Measurements from ENCODE around the gene GALNS.

Gene GALNS

GRCh38 chr16:88855176-88855575, 1.6 kb downstream of the GALNS start:
- Histone ChIP-seq H3K4me1 (ENCODE audit: control insufficient read depth, insufficient read depth, low read length) (peaks cover 8% of the 10 kb centered on the region), H3K4me3 (ENCODE audit: low read depth, low read length) (no peak overlapping the region), H3K9me3 (ENCODE audit: control insufficient read depth, insufficient read depth, low read depth, low read length) (no peaks in the 10 kb centered on the region; the same call in 1 of the 2 replicates), H3K27me3 (ENCODE audit: control insufficient read depth, insufficient read depth, low read length) (no peaks in the 10 kb centered on the region), H3K27ac (ENCODE audit: low read depth, low read length) (no peak overlapping the region), H3K36me3 (ENCODE audit: control insufficient read depth, insufficient read depth, low read length) (peaks cover 19% of the 10 kb centered on the region), H3K9ac (ENCODE audit: low read length) (no peak overlapping the region)

DNA sequence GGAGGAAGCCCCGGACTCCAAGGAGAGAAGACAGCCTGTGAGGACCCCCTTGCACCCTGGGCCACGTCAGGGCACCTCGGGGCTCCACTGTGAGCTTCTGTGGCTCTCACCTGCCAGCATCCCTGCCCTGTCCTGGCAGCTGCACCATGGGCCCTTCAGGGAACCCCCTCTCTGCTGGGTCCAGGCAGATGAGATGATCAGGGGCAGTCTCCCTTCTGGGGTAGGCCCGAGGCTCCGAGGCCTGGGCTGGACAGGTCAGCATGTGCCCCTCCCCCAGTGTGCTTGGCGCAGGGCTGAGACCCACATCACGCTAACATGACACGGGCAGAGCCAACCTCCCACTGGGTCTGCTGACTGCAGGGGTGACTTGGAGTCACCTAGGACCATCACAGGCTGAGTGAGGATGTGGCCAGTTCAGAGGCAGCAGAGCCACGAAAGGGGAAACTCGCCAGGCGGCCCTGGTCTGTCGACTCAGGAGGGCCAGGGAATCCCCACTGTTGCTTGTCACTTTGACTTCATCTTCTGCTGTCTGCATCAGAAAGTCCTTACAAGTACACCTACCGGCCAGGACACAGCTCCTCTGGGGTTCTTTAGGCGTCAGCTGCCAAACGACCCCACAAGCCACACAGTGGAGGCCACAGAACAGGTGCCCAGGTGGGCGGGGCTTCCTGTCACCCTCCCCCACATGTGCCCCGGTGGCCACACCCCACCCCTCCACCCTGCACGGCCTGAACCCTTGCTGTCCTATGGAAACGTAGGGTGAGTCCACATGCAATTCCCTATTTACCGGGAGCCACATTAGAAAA, 2.2 kb downstream of the GALNS start:
- Histone ChIP-seq H3K27ac (ENCODE audit: low read depth, low read length) (no peak overlapping the region), H3K4me3 (ENCODE audit: low read depth, low read length) (no peak overlapping the region), H3K4me1 (ENCODE audit: control insufficient read depth, insufficient read depth, low read length) (peaks cover 8% of the 10 kb centered on the region), H3K27me3 (ENCODE audit: control insufficient read depth, insufficient read depth, low read length) (no peaks in the 10 kb centered on the region), H3K9ac (ENCODE audit: low read length) (no peak overlapping the region), H3K9me3 (ENCODE audit: control insufficient read depth, insufficient read depth, low read depth, low read length) (no peaks in the 10 kb centered on the region; the same call in 1 of the 2 replicates), H3K36me3 (ENCODE audit: control insufficient read depth, insufficient read depth, low read length) (peaks cover 12% of the 10 kb centered on the region)

DNA sequence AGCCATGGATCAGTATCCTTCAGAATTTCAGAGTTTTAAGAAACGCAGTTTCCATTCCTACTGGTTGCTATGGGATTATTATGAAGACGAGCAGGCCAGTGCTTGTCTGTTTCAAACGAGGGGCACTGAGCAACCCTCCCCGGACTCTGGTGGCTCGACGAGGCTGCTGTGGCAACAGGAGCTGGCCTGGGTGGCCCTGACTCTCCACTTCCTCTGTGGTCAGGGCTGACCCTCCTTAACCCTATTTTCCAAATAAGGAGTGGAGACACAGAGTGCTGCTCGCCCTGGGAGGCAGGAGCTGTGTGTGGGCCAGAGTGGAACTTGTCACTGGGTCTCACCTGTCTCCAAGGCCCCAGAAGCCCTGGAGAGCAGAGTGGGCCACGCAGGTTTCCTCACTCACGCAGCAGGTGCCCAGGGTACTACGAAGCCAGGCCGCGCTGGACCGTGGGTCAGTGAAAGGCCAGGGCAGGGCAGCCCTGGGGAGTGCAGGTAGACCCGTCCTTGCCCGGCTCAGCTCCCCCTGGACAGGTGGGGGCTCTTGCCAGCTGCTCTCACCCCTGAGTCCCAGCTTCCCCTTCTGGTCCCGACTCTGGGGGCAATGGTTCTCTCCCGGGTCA, 3.3 kb downstream of the GALNS start:
- H3K27ac ChIP-seq (ENCODE audit: low read depth, low read length) = no peak overlapping the region
- no peak overlapping the region for H3K4me3 ChIP-seq (ENCODE audit: low read depth, low read length)
- H3K36me3 ChIP-seq (ENCODE audit: control insufficient read depth, insufficient read depth, low read length) = peaks cover 2% of the 10 kb centered on the region
- peaks cover 8% of the 10 kb centered on the region for H3K4me1 ChIP-seq (ENCODE audit: control insufficient read depth, insufficient read depth, low read length)
- H3K27me3 ChIP-seq (ENCODE audit: control insufficient read depth, insufficient read depth, low read length) = no peaks in the 10 kb centered on the region
- H3K9me3 ChIP-seq (ENCODE audit: control insufficient read depth, insufficient read depth, low read depth, low read length) = no peaks in the 10 kb centered on the region; the same call in 1 of the 2 replicates
- H3K9ac ChIP-seq (ENCODE audit: low read length) = no peak overlapping the region

- H3K4me3 ChIP-seq (ENCODE audit: low read depth, low read length) = no peak overlapping the region
These were observed 5.1 kb downstream of the GALNS start for GRCh38 chr16:88851616-88852015.

GRCh38 chr16:88850531-88851199, 6.1 kb downstream of the GALNS start:
- Histone ChIP-seq H3K27me3 (ENCODE audit: control insufficient read depth, insufficient read depth, low read length) (no peaks in the 10 kb centered on the region), H3K36me3 (ENCODE audit: control insufficient read depth, insufficient read depth, low read length) (no peaks in the 10 kb centered on the region; the same call in 1 of the 2 replicates), H3K4me3 (ENCODE audit: low read depth, low read length) (no peak overlapping the region), H3K9me3 (ENCODE audit: control insufficient read depth, insufficient read depth, low read depth, low read length) (no peaks in the 10 kb centered on the region; the same call in 1 of the 2 replicates), H3K4me1 (ENCODE audit: control insufficient read depth, insufficient read depth, low read length) (peaks cover 1% of the 10 kb centered on the region; the same call in 1 of the 2 replicates), H3K9ac (ENCODE audit: low read length) (no peak overlapping the region), H3K27ac (ENCODE audit: low read depth, low read length) (no peak overlapping the region)

More at GRCh38 chr16:88851616-88852015, 5.1 kb downstream of the GALNS start:
- Histone ChIP-seq H3K27ac (ENCODE audit: low read depth, low read length) (no peak overlapping the region), H3K9me3 (ENCODE audit: control insufficient read depth, insufficient read depth, low read depth, low read length) (no peaks in the 10 kb centered on the region; the same call in 1 of the 2 replicates), H3K4me1 (ENCODE audit: control insufficient read depth, insufficient read depth, low read length) (peaks cover 4% of the 10 kb centered on the region; the same call in 1 of the 2 replicates), H3K9ac (ENCODE audit: low read length) (no peak overlapping the region), H3K27me3 (ENCODE audit: control insufficient read depth, insufficient read depth, low read length) (no peaks in the 10 kb centered on the region), H3K36me3 (ENCODE audit: control insufficient read depth, insufficient read depth, low read length) (no peaks in the 10 kb centered on the region; the same call in 1 of the 2 replicates)

DNA sequence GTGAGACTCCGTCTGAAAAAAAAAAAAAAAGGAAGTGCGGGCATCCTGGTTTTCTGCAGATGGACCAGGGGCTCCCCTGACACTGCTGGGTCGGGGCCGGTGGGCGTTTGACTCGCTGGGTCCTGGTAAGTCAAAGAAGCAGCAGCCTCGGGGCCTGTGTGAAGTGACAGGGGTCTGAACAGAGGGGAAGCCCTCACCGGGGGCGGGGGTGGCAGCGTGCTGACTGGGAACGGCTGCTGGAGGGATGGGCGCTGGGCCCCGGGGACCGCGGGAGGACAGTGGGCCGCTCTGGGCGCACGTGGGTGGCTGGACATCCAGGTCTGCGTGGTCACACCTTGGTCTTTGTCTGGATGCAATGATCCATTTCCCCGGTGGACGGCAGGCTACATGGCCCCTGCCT, 8.2 kb downstream of the GALNS start:
- Histone ChIP-seq H3K27ac (ENCODE audit: low read depth, low read length) (no peak overlapping the region), H3K27me3 (ENCODE audit: control insufficient read depth, insufficient read depth, low read length) (no peaks in the 10 kb centered on the region), H3K4me3 (ENCODE audit: low read depth, low read length) (no peak overlapping the region), H3K36me3 (ENCODE audit: control insufficient read depth, insufficient read depth, low read length) (no peaks in the 10 kb centered on the region; the same call in 1 of the 2 replicates), H3K9me3 (ENCODE audit: control insufficient read depth, insufficient read depth, low read depth, low read length) (no peaks in the 10 kb centered on the region; the same call in 1 of the 2 replicates), H3K4me1 (ENCODE audit: control insufficient read depth, insufficient read depth, low read length) (no peaks in the 10 kb centered on the region), H3K9ac (ENCODE audit: low read length) (no peak overlapping the region)

DNA sequence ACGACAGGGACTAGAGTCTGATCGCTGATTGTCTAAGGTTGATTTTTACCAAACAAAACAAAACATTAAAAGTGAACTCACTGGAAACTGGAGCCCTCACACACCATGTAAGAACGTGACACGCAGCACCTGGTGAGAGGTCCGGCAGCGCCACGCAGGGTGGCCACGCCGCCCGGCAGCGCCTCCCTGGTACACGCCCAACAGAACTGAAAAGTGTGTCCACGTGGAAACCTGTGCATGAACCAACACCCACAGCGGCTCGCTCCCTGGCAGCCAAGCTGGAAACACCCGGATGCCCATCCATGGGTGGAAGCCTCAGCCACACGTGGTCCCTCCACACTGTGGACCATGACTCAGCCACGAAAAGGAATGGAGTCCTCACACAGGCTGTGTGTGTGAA, 9.1 kb downstream of the GALNS start:
- H3K9ac ChIP-seq (ENCODE audit: low read length) = no peak overlapping the region
- no peaks in the 10 kb centered on the region for H3K4me1 ChIP-seq (ENCODE audit: control insufficient read depth, insufficient read depth, low read length)
- no peaks in the 10 kb centered on the region; the same call in 1 of the 2 replicates for H3K36me3 ChIP-seq (ENCODE audit: control insufficient read depth, insufficient read depth, low read length)
- H3K27ac ChIP-seq (ENCODE audit: low read depth, low read length) = no peak overlapping the region
- no peaks in the 10 kb centered on the region for H3K27me3 ChIP-seq (ENCODE audit: control insufficient read depth, insufficient read depth, low read length)
- H3K4me3 ChIP-seq (ENCODE audit: low read depth, low read length) = no peak overlapping the region
- no peaks in the 10 kb centered on the region; the same call in 1 of the 2 replicates for H3K9me3 ChIP-seq (ENCODE audit: control insufficient read depth, insufficient read depth, low read depth, low read length)

DNA sequence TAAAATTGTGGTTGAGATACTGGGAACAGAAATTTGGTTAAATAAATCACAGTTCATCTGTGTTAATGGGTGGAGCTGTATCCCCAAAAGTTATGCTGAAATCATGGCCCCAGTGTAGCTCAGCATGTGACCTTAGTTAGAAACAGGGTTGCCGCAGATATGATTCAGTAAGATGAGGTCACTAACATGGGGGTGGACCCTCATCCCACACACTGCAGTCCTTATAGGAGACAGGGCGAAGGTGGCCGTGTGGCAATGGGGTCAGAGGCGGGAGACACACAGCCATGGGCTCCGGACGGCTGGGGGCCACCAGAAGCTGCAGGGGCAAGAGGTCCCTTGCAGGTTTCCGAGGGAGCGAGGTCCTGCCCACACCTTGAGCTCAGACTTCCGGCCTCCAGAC, 10.7 kb downstream of the GALNS start:
- no peak overlapping the region for H3K9ac ChIP-seq (ENCODE audit: low read length)
- no peaks in the 10 kb centered on the region for H3K9me3 ChIP-seq (ENCODE audit: control insufficient read depth, insufficient read depth, low read depth, low read length)
- no peak overlapping the region for H3K4me3 ChIP-seq (ENCODE audit: low read depth, low read length)
- H3K36me3 ChIP-seq (ENCODE audit: control insufficient read depth, insufficient read depth, low read length) = no peaks in the 10 kb centered on the region; the same call in 1 of the 2 replicates
- H3K27me3 ChIP-seq (ENCODE audit: control insufficient read depth, insufficient read depth, low read length) = no peaks in the 10 kb centered on the region
- no peak overlapping the region for H3K27ac ChIP-seq (ENCODE audit: low read depth, low read length)
- no peaks in the 10 kb centered on the region for H3K4me1 ChIP-seq (ENCODE audit: control insufficient read depth, insufficient read depth, low read length)

DNA sequence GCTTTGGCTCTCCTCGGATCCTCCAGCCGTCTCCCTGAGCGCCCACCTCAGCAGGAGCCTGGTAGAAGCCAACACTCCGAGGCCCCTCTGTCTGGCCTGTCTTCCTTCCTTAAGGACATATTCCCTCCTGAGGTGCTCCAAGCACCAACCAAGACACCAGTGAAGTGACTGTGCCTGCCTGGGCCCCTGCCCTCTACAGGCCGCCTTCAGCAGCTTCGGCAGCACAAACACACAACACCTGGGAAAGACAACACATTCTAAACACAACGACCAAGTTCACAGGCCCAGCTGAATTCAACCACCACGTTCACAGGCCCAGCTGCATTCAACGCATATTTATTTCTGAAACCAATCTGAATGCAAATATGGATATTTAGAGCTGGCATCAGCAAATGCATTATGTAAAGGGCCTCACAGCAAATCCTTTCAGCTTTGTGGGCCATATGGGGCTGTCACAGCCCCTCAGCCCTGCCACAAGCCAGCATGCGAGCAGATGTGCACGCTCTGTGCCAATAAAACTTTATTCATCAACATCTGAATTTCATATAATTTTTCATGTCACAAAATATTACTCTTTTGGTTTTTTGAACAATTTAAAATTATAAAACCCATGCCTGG, 12.2 kb downstream of the GALNS start:
- H3K27me3 ChIP-seq (ENCODE audit: control insufficient read depth, insufficient read depth, low read length) = no peaks in the 10 kb centered on the region
- H3K4me3 ChIP-seq (ENCODE audit: low read depth, low read length) = no peak overlapping the region
- H3K36me3 ChIP-seq (ENCODE audit: control insufficient read depth, insufficient read depth, low read length) = peaks cover 14% of the 10 kb centered on the region
- no peaks in the 10 kb centered on the region for H3K4me1 ChIP-seq (ENCODE audit: control insufficient read depth, insufficient read depth, low read length)
- no peak overlapping the region for H3K9ac ChIP-seq (ENCODE audit: low read length)
- no peak overlapping the region for H3K27ac ChIP-seq (ENCODE audit: low read depth, low read length)
- H3K9me3 ChIP-seq (ENCODE audit: control insufficient read depth, insufficient read depth, low read depth, low read length) = no peaks in the 10 kb centered on the region

DNA sequence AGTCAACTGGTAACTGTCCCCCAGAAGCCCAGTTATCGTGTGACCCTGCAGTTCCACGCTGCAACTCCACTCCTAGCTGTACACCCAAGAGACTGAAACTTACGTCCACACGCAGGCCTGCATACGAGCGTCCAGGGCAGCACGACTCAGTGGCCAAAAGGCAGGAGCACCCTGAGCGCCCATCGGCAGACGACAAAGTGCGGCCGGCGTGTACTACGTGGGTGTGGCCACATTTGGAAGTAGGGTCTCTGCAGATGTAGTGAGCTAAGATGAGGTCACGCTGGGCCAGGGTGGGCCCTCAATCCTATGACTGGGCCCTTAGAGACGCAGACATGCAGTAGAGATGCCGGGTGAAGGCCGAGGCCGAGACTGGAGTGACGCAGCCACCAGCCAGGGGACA, 13.5 kb downstream of the GALNS start:
- peaks cover 17% of the 10 kb centered on the region for H3K36me3 ChIP-seq (ENCODE audit: control insufficient read depth, insufficient read depth, low read length)
- no peak overlapping the region for H3K27ac ChIP-seq (ENCODE audit: low read depth, low read length)
- no peaks in the 10 kb centered on the region for H3K27me3 ChIP-seq (ENCODE audit: control insufficient read depth, insufficient read depth, low read length)
- H3K9ac ChIP-seq (ENCODE audit: low read length) = no peak overlapping the region
- H3K9me3 ChIP-seq (ENCODE audit: control insufficient read depth, insufficient read depth, low read depth, low read length) = no peaks in the 10 kb centered on the region
- no peaks in the 10 kb centered on the region for H3K4me1 ChIP-seq (ENCODE audit: control insufficient read depth, insufficient read depth, low read length)
- H3K4me3 ChIP-seq (ENCODE audit: low read depth, low read length) = no peak overlapping the region

All from HUES6 (cell line).